BE2C (cell line): Measurements from ENCODE around the gene CHD6.
A peak's percentile ranks its signal among the peaks of the same experiment; 100 is the strongest.

Experiments
- DNase-seq: peaks from one replicate; pipeline ENCODE4 v3.0.0-alpha.2; 2020
- H3K27me3 ChIP-seq: fragments of 250-450 bp; sonication (Bioruptor Pico); 2 replicates; pipeline ENCODE4 v1.5.1; 2020; ENCODE audit warnings: mild to moderate bottlenecking
- H3K36me3 ChIP-seq: fragments of 250-450 bp; sonication (Bioruptor Pico); 2 replicates; pipeline ENCODE4 v1.5.1; 2020; ENCODE audit warnings: mild to moderate bottlenecking
- H3K4me1 ChIP-seq: fragments of 250-450 bp; sonication (Bioruptor Pico); 2 replicates; pipeline ENCODE4 v1.5.1; 2020
- H3K4me3 ChIP-seq: 2 replicates; pipeline ENCODE4 v1.5.1; 2011; ENCODE audit warnings: low read depth, low read length
- H3K9me3 ChIP-seq: fragments of 250-450 bp; sonication (Bioruptor Pico); 2 replicates; pipeline ENCODE4 v1.5.1; 2020
- CTCF ChIP-seq: IDR thresholded peaks from 2 replicates; pipeline ENCODE4 v1.5.1; 2012; ENCODE audit warnings: mild to moderate bottlenecking, low read depth, low read length

Gene CHD6

GRCh38 chr20:41619360-41620100 lies 1.4 kb upstream of the CHD6 start:
- no peaks in the 10 kb centered on the region for H3K27me3 ChIP-seq
- no peak for TF ChIP-seq CTCF
- H3K9me3 ChIP-seq: 0 out of 2 replicates have a peak, but pooled peaks cover 2% of the 10 kb centered on the region
- H3K36me3 ChIP-seq: no peaks in the 10 kb centered on the region
- H3K4me3 ChIP-seq: peak overlapping the region; percentile 75
- no peak for DNase-seq
- H3K4me1 ChIP-seq: peaks cover 9% of the 10 kb centered on the region

- Histone ChIP-seq H3K4me1 (peaks cover 9% of the 10 kb centered on the region), H3K9me3 (0 out of 2 replicates have a peak, but pooled peaks cover 2% of the 10 kb centered on the region), H3K27me3 (no peaks in the 10 kb centered on the region), H3K36me3 (no peaks in the 10 kb centered on the region), H3K4me3 (peak overlapping the region; percentile 75)
- no peak for TF ChIP-seq CTCF
- no peak for DNase-seq
These were observed 682 bp upstream of the CHD6 start for GRCh38 chr20:41618807-41619311.

GRCh38 chr20:41617059-41617901 lies 897 bp downstream of the CHD6 start:
- Histone ChIP-seq H3K27me3 (no peaks in the 10 kb centered on the region), H3K4me3 (peak overlapping the region; percentile 92), H3K36me3 (no peaks in the 10 kb centered on the region), H3K9me3 (0 out of 2 replicates have a peak, but pooled peaks cover 2% of the 10 kb centered on the region), H3K4me1 (peaks cover 9% of the 10 kb centered on the region)
- DNase-seq: peak; percentile 56
- no peak for TF ChIP-seq CTCF

- peaks cover 9% of the 10 kb centered on the region for H3K4me1 ChIP-seq
- H3K36me3 ChIP-seq: no peaks in the 10 kb centered on the region
- peak overlapping the region; percentile 92 for H3K4me3 ChIP-seq
- H3K27me3 ChIP-seq: no peaks in the 10 kb centered on the region
- TF ChIP-seq CTCF: no peak
- no peak for DNase-seq
- H3K9me3 ChIP-seq: 0 out of 2 replicates have a peak, but pooled peaks cover 2% of the 10 kb centered on the region
These were observed 1.9 kb downstream of the CHD6 start for GRCh38 chr20:41616228-41616627.

GRCh38 chr20:41615676-41616075 lies 2.5 kb downstream of the CHD6 start:
- H3K9me3 ChIP-seq: 0 out of 2 replicates have a peak, but pooled peaks cover 2% of the 10 kb centered on the region
- peaks cover 9% of the 10 kb centered on the region for H3K4me1 ChIP-seq
- no peak for TF ChIP-seq CTCF
- DNase-seq: no peak
- no peaks in the 10 kb centered on the region for H3K27me3 ChIP-seq
- no peaks in the 10 kb centered on the region for H3K36me3 ChIP-seq
- H3K4me3 ChIP-seq: no peak overlapping the region

GRCh38 chr20:41615110-41615509 lies 3.1 kb downstream of the CHD6 start:
- Histone ChIP-seq H3K27me3 (no peaks in the 10 kb centered on the region), H3K4me3 (no peak overlapping the region), H3K4me1 (peaks cover 9% of the 10 kb centered on the region), H3K9me3 (0 out of 2 replicates have a peak, but pooled peaks cover 2% of the 10 kb centered on the region), H3K36me3 (no peaks in the 10 kb centered on the region)
- no peak for DNase-seq
- TF ChIP-seq CTCF: no peak
